D721Med (cell line): Measurements from ENCODE around the gene RFX3.

Experiments used
- DNase-seq: peaks from one replicate; pipeline ENCODE4 v3.0.0; 2011; ENCODE audit warnings: low spot score; ENCODE audit not compliant: insufficient read length
- FAIRE-seq: peaks from 2 replicates; lab custom pipeline; 2011; peaks lifted over from hg19 to GRCh38; lab: Jason Lieb, UNC
- CTCF ChIP-seq: IDR thresholded peaks from 2 replicates; pipeline ENCODE4 v1.5.1; 2012; ENCODE audit warnings: mild to moderate bottlenecking, control low read depth; ENCODE audit not compliant: insufficient read depth; ENCODE audit errors: missing control alignments

The RFX3 gene

GRCh38 chr9:3507395-3508077, 18.3 kb downstream of the RFX3 start:
- peak; percentile 21 for FAIRE-seq
- DNase-seq: no peak
- no peak for TF ChIP-seq CTCF

GRCh38 chr9:3506164-3506563, 19.6 kb downstream of the RFX3 start:
- TF ChIP-seq CTCF: no peak
- FAIRE-seq (no peak), DNase-seq (no peak)

GRCh38 chr9:3502560-3503398, 23.0 kb downstream of the RFX3 start:
- DNase-seq (no peak), FAIRE-seq (peak; percentile 16)
- no peak for TF ChIP-seq CTCF

GRCh38 chr9:3500044-3500443, 25.8 kb downstream of the RFX3 start:
- no peak for FAIRE-seq
- no peak for DNase-seq
- TF ChIP-seq CTCF: no peak

- FAIRE-seq (no peak), DNase-seq (no peak)
- TF ChIP-seq CTCF: no peak
Observed at GRCh38 chr9:3498691-3499090, 27.1 kb downstream of the RFX3 start.

- peak; percentile 90 for FAIRE-seq
- no peak for DNase-seq
- no peak for TF ChIP-seq CTCF
Observed at GRCh38 chr9:3497857-3498256, 27.9 kb downstream of the RFX3 start.

GRCh38 chr9:3497401-3497800, 28.4 kb downstream of the RFX3 start:
- FAIRE-seq: no peak
- no peak for DNase-seq
- no peak for TF ChIP-seq CTCF
